HG02840 (cell line): Measurements from ENCODE around the gene SULT4A1.
A peak's percentile ranks its signal among the peaks of the same experiment; 100 is the strongest.

Experiments
- ATAC-seq: cut with Tn5 transposase; IDR thresholded peaks from one replicate; pipeline ENCODE4 v1.9.1; 2021; ENCODE audit warnings: mild to moderate bottlenecking, moderate library complexity, moderate number of reproducible peaks; ENCODE audit not compliant: unreplicated experiment, low FRiP score

The SULT4A1 gene

DNA sequence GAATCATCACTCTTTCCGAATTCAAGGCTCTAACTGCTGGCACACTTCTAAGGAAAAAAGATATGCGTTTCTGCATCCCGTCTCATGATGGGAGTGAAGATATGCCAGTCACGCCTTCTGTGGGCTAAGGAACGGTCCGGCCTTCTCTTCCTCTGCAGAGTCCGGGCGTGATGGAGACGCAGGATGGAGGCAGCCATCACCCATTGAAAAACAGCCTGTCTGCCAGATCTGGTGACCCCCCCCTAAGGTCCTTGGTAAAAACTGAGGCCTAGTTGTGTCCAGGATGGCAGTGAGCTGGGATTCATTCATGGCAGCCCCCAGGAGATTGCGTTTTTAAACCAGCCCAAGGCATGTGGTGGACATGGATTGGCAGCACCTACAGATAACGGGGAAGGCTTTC, 43.3 kb downstream of the SULT4A1 start:
- no peak for ATAC-seq

DNA sequence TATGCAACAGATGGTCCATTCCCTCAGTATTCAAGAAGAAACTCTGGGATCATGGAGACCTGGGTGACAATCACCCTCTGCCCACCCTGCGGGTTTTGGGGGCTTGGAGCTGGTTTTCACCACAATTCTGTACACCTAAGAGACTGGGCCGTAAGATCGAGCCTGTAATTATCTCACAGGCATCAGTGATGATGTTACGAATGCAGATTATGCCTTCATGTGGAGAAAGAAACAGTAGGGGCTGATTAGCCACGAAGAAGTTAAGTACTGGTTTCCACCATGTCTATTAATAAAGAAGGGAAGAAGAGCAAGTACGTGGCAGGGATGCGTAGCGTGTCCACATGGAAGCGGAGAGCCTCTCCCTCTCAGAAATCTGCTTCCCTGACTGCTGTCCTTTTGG, 44.9 kb downstream of the SULT4A1 start:
- no peak for ATAC-seq

DNA sequence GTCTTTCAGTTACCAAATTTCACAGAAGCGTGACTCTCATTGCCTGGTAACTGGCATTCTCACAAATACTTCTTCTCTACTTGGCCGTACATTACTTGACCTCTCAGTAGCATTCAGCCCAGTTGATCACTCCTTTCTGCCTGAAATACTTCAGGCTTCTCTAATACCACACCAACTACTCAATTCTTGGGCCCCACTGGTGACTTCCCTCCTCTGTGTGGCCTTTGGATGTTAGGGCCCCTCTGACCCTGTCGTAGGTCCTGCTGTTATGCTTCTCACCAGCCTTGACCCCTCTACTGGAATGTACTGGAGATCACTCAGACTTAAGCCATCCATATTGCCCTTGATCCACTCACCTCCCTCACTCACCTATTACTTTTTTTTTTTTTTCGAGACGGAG, 48.0 kb downstream of the SULT4A1 start:
- ATAC-seq, result no peak

DNA sequence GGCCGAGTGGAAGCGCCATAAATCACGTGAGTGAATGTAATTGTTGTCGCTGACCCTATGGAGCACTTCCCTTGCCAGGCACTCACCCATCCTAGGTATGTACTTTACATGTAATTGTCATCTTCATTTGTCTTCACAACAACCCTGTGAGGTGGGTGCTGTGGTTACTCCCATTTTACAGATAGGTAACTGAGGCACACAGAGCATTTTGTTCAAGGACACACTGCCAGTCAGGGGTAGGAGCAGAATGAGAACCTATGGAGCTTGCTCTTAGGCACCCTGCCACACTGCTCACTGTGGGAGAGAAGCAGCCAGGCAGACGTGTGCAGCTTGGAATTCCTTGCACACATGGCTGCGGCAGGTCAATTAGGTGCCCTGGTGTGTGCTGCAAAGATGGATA, 49.4 kb downstream of the SULT4A1 start:
- ATAC-seq, result no peak

DNA sequence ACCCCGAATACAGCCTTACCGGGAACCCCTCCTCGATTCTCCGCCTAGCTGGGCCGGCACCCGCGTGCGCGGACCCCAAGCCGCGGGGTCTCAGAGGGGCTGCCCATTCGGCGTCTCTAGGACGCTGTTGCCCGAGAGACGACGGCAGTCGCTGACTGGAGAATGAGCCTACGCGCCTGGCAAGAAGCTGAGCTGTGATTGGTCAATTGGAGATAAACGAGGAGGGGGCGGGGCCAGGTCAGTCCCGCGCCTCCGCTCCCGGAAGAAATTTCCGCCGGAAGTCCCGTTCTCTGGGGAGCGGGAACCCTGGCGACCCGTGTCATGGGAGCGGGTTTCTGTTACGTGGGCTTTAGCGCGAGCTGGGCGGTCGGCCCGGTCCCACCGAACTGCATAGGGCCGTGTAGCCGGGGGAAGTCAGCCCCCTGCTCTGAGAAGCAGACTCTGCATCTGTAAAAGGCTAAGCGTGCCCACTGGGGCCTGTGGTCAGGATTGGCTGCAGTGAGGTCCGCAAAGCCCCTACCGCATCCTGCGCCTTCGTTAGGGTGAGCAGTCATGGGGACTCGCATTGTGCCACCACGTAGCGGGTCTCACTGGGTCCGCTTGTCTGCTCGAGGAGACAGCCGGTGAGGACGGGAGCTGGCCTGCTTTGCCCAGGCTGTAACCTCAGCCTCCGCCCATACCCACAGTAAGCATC, 50.0 kb downstream of the SULT4A1 start, which contains the start of gene EFCAB6:
Gene EFCAB6, minus strand, starts transcription at position 157 of the 694 bp plus-strand sequence. CDS start 29,987 bp downstream, outside the sequence.
- peak; percentile 75 for ATAC-seq

DNA sequence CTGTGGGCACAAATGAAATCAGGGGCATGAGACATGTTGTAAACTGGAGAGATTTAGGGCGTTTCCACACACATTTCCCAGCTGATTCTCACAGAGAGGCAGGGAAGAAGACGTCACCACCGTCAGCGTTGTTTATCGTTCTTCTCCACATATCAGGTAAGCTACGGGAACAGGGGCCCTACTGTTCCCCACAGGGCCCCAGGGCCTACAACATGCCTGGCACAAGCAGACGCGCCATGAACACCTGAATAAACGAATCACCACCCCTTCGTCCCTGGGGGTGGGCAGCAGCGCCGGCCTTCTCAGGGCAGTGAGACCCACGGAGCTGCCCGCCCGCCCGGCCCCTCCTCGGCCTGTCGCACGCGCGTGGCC, 50.5 kb downstream of the SULT4A1 start:
- peak; percentile 17 for ATAC-seq

DNA sequence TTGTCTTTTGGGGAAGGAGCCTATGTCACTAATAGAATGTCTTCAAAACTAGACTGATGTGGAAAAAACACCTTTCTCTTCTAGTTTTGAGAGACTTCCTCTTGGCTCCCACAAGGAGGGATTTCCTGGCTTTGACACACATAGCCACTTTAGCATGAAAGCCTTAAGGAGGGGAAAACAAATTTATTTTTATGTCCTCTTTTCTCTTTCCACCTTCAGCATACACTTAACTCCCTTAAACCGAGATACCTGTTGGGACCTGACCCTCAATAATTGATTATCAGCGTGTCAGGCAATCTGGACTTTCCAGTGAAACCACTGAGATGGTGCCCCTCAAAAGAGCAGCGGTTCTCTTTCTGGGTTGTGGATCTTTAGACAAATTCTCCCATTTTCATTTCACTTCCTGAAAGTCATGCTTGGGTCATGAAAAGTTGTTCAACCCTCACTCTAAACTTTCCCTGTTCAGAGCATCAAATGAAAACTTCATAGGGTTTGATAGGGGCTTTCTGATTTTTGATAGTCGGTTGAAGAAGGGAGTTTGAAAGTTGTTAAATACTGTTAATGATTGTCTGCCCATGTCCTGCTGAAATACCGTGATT, 59.3 kb downstream of the SULT4A1 start:
- no peak for ATAC-seq

DNA sequence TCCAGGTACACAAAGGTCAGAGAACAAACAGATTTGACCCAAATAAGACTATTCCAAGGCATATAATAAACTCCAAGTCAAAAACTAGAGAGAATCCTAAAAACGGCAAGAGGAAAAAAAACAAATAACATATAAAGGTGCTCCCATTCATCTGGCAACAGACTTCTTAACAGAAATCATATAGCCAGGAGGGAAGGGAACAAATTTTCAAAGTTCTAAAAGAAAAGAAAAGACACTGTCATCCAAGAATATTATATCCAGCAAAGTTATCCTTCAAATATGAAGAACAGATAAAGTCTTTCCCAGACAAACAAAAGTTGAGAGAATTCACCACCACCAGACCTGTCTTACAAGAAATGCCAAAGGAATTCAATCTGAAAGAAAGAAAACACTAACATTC, 61.3 kb downstream of the SULT4A1 start:
- no peak for ATAC-seq

DNA sequence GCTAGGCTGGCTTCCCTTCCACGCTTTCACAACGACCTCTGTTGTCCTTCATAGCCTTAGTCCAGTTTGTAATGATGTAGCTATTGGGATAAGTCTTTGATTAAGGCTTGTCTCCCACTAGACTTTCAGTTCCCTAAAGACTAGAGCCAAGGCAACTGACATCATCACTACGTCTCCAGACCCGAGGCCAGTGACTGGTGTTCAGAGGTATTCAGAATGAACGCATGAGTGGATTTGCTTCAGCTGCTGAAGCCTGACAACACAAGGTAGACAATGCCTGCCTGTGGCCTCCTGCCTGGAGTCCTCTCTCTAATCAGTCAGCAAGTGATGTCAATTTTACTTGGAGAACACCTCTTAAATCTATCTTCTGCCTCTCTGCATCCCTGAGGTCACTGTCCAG, 63.8 kb downstream of the SULT4A1 start:
- no peak for ATAC-seq

DNA sequence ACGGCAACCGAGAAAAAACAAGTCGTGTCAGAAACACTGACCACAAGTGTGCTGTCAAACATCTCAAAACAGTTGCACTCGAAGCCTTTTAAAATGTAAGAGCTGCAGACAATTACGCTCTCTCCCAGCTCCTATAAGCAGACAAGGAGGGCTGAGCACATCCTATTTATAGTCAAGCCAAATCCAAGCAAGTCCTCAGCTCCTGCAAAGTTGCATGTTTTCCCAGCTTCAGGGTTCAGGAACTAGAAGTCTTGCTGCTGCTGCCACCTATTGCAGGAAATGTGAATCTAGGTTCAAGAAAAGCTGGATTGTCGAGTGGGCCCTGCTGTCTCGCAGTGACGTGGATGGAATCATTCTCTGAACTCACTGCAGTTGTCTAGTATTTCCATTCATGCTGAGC, 65.7 kb downstream of the SULT4A1 start:
- ATAC-seq, result no peak

DNA sequence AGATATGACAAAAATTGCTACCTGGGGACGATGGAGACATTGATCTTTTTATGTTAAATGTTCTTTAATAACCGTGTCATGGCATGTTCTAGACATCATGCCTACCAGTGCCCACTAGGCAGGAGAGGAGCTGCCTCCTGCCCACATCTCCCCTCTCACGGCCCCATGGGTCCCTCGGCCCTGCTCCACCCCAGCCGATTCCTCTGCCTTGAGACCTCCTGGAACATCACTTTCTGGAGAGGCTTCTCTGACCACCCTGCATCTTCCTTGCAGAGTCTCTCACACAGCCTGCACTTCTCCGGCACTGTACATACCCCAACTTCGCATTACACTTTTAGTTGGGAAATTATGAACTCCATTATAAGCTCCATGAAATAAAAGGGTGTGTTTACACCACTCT, 67.0 kb downstream of the SULT4A1 start:
- ATAC-seq, result no peak

DNA sequence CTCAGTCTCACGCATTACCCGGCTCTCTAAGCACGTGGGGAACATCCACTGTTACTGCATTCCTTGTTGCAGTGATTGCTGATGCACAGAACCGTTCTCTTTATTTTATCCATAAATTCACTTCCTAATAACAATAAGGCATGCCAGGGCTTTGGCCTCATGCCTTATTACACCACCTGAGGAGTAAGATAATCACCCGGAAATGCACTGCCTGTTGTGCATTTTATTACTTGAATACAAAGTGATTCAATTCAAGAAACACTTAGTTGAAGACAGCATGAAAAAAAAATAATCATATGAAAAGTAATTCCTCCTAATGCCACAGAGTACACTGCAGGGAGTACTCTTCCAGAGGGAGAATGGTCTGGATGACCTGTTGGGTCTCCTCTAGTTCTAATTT, 69.4 kb downstream of the SULT4A1 start:
- no peak for ATAC-seq

DNA sequence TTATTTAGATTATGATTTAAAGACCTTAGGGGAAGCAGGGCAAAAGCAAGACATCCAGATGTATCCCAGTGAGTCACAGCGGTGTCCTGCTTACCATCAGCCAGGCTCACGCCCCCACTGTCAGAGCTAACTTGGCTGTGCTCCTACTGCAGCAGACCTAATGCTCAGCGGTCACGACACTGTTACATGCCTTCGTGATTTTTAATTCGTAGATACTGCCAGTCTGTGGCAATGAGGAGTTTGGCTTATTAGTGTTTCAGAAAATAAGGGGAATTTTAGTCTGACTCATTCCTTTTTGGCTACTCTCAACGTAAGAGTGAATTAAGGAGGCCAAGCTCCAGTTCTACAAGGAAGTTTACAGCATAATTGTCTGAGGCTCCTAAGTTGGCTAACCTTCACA, 72.9 kb downstream of the SULT4A1 start:
- ATAC-seq, result no peak

DNA sequence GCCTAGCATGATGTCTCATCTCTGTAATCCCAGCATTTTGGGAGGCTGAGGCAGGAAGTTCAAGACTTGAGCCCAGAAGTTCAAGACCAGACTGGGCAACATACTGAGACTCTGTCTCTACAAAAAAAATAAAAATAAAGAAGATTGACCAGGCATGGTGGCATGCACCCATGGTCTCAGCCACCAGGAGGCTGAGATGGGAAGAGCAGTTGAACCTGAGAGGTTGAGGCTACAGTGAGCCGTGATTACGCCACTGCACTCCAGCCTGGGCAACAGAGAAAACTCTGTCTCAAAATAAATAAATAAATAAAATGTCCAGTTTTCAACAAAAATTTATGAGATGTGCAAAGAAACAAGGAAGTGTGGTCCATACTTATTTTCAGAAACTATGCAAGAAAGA, 78.5 kb downstream of the SULT4A1 start:
- ATAC-seq, result no peak

DNA sequence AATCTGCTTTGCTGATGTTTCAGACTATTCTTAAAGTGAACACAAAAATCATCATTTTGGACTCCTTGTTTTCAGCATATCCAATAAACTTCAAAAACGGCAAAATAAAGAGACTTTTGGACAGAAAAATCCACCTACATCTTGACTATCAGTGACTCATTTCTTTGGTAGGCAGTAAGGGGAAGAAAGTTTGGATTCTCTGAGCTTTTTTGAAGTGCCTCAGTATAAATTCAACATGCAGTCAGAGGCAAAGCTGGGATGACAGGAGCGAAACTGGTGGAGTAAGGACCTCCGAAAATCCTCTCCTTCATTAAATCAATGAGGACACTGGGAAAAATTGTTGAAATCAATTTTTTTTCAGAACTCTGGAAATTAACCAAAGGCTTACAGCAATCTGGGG, 79.9 kb downstream of the SULT4A1 start:
- ATAC-seq, result no peak

DNA sequence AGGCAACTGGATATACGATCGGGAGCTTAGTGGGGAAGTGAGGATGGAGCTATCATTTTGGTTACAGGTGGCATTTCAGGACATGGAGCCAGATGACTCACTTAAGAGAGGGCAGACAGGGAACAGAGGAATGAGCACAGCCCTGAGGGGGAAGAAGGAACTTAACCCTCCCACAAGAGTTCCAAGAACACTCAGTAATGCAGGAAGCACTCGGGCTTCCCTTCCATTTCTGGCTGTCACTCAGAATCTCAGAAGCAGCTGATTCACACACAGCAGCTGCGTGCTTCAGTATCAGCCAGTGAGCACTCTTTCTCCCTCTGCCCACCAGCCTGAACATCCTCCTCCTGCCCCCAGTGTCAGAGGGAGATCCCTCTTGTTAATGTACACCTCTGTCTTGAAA, 85.0 kb downstream of the SULT4A1 start:
- ATAC-seq, result no peak

DNA sequence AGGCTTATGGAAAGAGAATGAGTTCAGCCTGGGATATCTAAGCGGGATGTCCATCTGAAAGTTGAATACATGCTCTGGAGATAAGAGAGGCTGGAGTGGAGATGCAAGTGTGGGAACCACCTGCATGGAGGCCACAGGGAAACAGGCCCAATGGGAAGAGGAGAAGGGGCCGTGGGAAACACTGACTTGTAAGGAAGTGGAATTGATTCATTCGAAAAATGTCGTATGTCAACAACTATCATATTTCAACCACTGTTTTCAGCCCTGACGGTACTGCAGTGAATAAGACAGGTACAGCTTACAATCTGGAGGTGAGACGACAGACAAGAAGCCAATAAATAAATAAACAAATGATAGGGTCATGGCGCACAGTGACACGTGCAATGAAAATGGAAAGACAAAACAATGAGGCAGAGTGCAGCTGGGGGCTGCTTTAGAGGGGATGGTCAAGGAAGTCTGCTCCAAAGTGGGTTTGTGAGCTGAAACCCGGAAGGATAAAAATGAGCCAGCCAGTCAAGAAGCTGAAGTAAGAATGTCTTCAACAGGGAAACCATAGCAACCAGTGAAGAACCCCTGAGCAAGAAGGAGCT, 86.1 kb downstream of the SULT4A1 start:
- ATAC-seq, result no peak
